ENCODE results near the gene CACYBP.

DNA sequence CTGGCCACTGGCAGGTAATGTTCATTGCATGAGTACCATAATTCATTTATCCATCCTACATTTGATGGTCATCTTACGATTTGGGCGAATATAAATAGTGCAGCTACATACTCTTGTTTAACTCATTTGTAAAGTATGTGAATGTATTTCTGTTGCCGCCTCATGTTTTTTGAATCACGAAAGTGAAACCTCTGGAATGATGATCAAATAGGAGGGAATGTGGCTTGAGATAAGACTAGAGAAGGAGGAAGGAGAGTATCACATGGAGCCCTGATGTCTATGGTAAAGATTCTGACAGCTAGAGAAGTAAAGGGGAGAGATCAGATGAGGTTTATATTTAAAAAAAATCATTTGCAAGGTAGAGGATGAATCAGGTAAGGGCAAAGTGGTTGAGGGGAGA, 15.5 kb downstream of the CACYBP start:
- TF ChIP-seq, protein P1, sequence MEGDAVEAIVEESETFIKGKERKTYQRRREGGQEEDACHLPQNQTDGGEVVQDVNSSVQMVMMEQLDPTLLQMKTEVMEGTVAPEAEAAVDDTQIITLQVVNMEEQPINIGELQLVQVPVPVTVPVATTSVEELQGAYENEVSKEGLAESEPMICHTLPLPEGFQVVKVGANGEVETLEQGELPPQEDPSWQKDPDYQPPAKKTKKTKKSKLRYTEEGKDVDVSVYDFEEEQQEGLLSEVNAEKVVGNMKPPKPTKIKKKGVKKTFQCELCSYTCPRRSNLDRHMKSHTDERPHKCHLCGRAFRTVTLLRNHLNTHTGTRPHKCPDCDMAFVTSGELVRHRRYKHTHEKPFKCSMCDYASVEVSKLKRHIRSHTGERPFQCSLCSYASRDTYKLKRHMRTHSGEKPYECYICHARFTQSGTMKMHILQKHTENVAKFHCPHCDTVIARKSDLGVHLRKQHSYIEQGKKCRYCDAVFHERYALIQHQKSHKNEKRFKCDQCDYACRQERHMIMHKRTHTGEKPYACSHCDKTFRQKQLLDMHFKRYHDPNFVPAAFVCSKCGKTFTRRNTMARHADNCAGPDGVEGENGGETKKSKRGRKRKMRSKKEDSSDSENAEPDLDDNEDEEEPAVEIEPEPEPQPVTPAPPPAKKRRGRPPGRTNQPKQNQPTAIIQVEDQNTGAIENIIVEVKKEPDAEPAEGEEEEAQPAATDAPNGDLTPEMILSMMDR (IDR thresholded peaks at IDR 0.05; ENCODE audit: insufficient read depth, low read length, poor library complexity, severe bottlenecking): no peak
- no peak for TF ChIP-seq EZH2phosphoT487 (conservative IDR thresholded peaks at IDR 0.05; ENCODE audit: low read length)
